HCT116 (cell line): ENCODE measurements around the gene LIPE. TPM values are rescaled to one million over a fixed set of nuclear protein-coding genes. Genes with fewer than 3 reads are reported as not detected.

Experiments used
- ATAC-seq: fragments of 200-7000 bp; cut with Tn5 transposase; 2 replicates; pipeline ENCODE4 v1.9.1; 2020; ENCODE audit warnings: mild to moderate bottlenecking, moderate library complexity
- BruUV-seq: library from RNA; stranded (reverse); fragments of 400-500 nt; replicated peaks from 2 replicates; lab custom pipeline; 2021; lab: Mats Ljungman, UMichigan
- CTCF ChIA-PET: fragments of 300-600 bp; sonication (Branson Sonifier 250); formaldehyde crosslinking; loops from one replicate; lab custom pipeline; 2021; ENCODE audit warnings: antibody characterized with exemption; lab: Charles Lee
- POLR2A ChIA-PET: fragments of 300-600, 350-600 bp; sonication (Branson Sonifier 250); formaldehyde crosslinking; loops from one replicate; lab custom pipeline; 2021; ENCODE audit warnings: antibody characterized with exemption; lab: Charles Lee
- RAD21 ChIA-PET, 2 experiments: fragments of 300-600 bp; sonication (Branson Sonifier 250); formaldehyde crosslinking; loops; one replicate each; lab custom pipeline; 2023; ENCODE audit warnings: low total read pairs in 2 of 2; ENCODE audit not compliant: uncharacterized antibody in 2 of 2, unreplicated experiment in 2 of 2, low non-redundant PET in 1 of 2; lab: Charles Lee
- DNase-seq: peaks from one replicate; pipeline ENCODE4 v3.0.0-alpha.2; 2010; ENCODE audit warnings: low read depth, low spot score
- H2AFZ ChIP-seq: fragments of 200-600 bp; shearing (Covaris generic), sonication (generic); 2 replicates; pipeline ENCODE4 v1.6.1; 2017; ENCODE audit warnings: low read depth, mixed run types, mixed read lengths, antibody characterized with exemption, low read length; ENCODE audit not compliant: poor library complexity, severe bottlenecking
- H3K27ac ChIP-seq: 2 replicates; pipeline ENCODE4 v1.5.1; 2012; ENCODE audit warnings: low read depth, low read length
- H3K27me3 ChIP-seq: fragments of 200-600 bp; sonication (generic); 2 replicates; pipeline ENCODE4 v1.6.1; 2016; ENCODE audit warnings: mixed run types, low read length, mixed read lengths; ENCODE audit not compliant: insufficient read depth
- H3K36me3 ChIP-seq, 2 experiments: fragments of 200-500 bp in 1 of 2; fragments of 200-600 bp in 1 of 2; sonication (Bioruptor generic) in 1 of 2; sonication (generic) in 1 of 2; 2 replicates each; pipeline versions ENCODE4 v1.5.1 to v1.6.1; 2014 to 2016; ENCODE audit warnings: low read length in 2 of 2, inconsistent platforms in 1 of 2, mixed read lengths in 1 of 2, mixed run types in 1 of 2; ENCODE audit not compliant: insufficient read depth in 2 of 2, control insufficient read depth in 1 of 2
- H3K4me1 ChIP-seq, 2 experiments: fragments of 200-600 bp in 1 of 2; sonication (generic) in 1 of 2; 2 replicates each; pipeline versions ENCODE4 v1.5.1 to v1.6.1; 2012 to 2017; ENCODE audit warnings: low read length in 2 of 2, inconsistent platforms in 1 of 2, mild to moderate bottlenecking in 1 of 2, mixed read lengths in 1 of 2, mixed run types in 1 of 2, moderate library complexity in 1 of 2; ENCODE audit not compliant: insufficient read depth in 2 of 2, control insufficient read depth in 1 of 2
- H3K4me2 ChIP-seq: fragments of 200-600 bp; sonication (generic); 2 replicates; pipeline ENCODE4 v1.6.1; 2017; ENCODE audit warnings: mixed run types, low read length, mixed read lengths
- H3K4me3 ChIP-seq, 2 experiments: fragments of 200-600 bp in 1 of 2; sonication (generic) in 1 of 2; replicated peaks in 1 of 2; 2 replicates each; pipeline ENCODE4 v1.5.1; 2011 to 2016; ENCODE audit warnings: low read length in 2 of 2, control low read depth in 1 of 2, low read depth in 1 of 2, mild to moderate bottlenecking in 1 of 2, mixed read lengths in 1 of 2, mixed run types in 1 of 2
- H3K79me2 ChIP-seq: fragments of 200-600 bp; sonication (generic); 2 replicates; pipeline ENCODE4 v1.6.1; 2017; ENCODE audit warnings: mild to moderate bottlenecking, mixed run types, low read length, moderate library complexity, mixed read lengths; ENCODE audit not compliant: insufficient read depth
- H3K9ac ChIP-seq: fragments of 200-600 bp; sonication (generic); 2 replicates; pipeline ENCODE4 v1.6.1; 2016; ENCODE audit warnings: low read length, mixed read lengths
- H3K9me2 ChIP-seq: fragments of 200-600 bp; sonication (generic), shearing (Covaris generic); 2 replicates; pipeline ENCODE4 v1.6.1; 2017; ENCODE audit warnings: mixed run types, mild to moderate bottlenecking, moderate library complexity; ENCODE audit not compliant: insufficient read depth
- H3K9me3 ChIP-seq, 2 experiments: fragments of 200-500 bp in 1 of 2; fragments of 200-600 bp in 1 of 2; sonication (Bioruptor generic) in 1 of 2; sonication (generic) in 1 of 2; 2 replicates each; pipeline ENCODE4 v1.6.1; 2014 to 2017; ENCODE audit warnings: low read length in 2 of 2, mixed read lengths in 2 of 2, inconsistent platforms in 1 of 2, low read depth in 1 of 2, mild to moderate bottlenecking in 1 of 2, mixed run types in 1 of 2, moderate library complexity in 1 of 2; ENCODE audit not compliant: control insufficient read depth in 1 of 2, insufficient read depth in 1 of 2
- H4K20me1 ChIP-seq: fragments of 200-600 bp; sonication (generic), shearing (Covaris generic); 2 replicates; pipeline ENCODE4 v1.6.1; 2017; ENCODE audit warnings: mixed run types, mild to moderate bottlenecking, moderate library complexity; ENCODE audit not compliant: insufficient read depth
- CBX3 ChIP-seq: IDR thresholded peaks from 2 replicates; pipeline ENCODE4 v1.6.1; 2012; ENCODE audit warnings: low read depth
- EGR1 ChIP-seq: IDR thresholded peaks from 2 replicates; pipeline ENCODE4 v1.6.1; 2012; ENCODE audit warnings: low read depth
- ELF1 ChIP-seq: IDR thresholded peaks from 2 replicates; pipeline ENCODE4 v1.6.1; 2012; ENCODE audit warnings: low read depth, borderline replicate concordance
- EZH2phosphoT487 ChIP-seq: fragments of 200-600 bp; IDR thresholded peaks from 2 replicates; pipeline ENCODE4 v1.6.1; 2018; ENCODE audit warnings: antibody characterized with exemption, borderline replicate concordance
- FOSL1 ChIP-seq: IDR thresholded peaks from 2 replicates; pipeline ENCODE4 v1.6.1; 2012; ENCODE audit warnings: low read depth
- JUND ChIP-seq: IDR thresholded peaks from 2 replicates; pipeline ENCODE4 v1.6.1; 2012
- POLR2AphosphoS5 ChIP-seq: IDR thresholded peaks from 2 replicates; pipeline ENCODE4 v1.6.1; 2011; ENCODE audit warnings: mild to moderate bottlenecking, low read depth, low read length, moderate library complexity
- RAD21 ChIP-seq: IDR thresholded peaks from 2 replicates; pipeline ENCODE4 v1.6.1; 2012; ENCODE audit warnings: low read depth, mild to moderate bottlenecking
- SIN3A ChIP-seq: IDR thresholded peaks from 2 replicates; pipeline ENCODE4 v1.6.1; 2012; ENCODE audit warnings: low read depth
- ZBTB33 ChIP-seq: IDR thresholded peaks from 2 replicates; pipeline ENCODE4 v1.6.1; 2011; ENCODE audit warnings: mild to moderate bottlenecking, low read length, moderate library complexity; ENCODE audit not compliant: insufficient replicate concordance; ENCODE audit errors: extremely low read depth
- ZFX ChIP-seq: fragments of 450-650 bp; IDR thresholded peaks from 2 replicates; pipeline ENCODE4 v1.6.1; 2017
- ZNF274 ChIP-seq: fragments of 200-500 bp; sonication (Bioruptor generic); IDR thresholded peaks from 2 replicates; pipeline ENCODE4 v1.6.1; 2014; ENCODE audit warnings: mild to moderate bottlenecking, low read depth, low read length, inconsistent platforms
- intact Hi-C: fragments of 100-400 bp; cut with micrococcal nuclease; formaldehyde crosslinking; loops from 2 replicates; pipeline ENCODE4 v1.10.0; 2022
- total RNA-seq: library from RNA; stranded (reverse); gene quantifications from one replicate; pipeline ENCODE4 v1.2.1, GENCODE V29; 2021; ENCODE audit not compliant: unreplicated experiment
- TF ChIP-seq, protein P1 (sequence below): IDR thresholded peaks from 2 replicates; pipeline ENCODE4 v1.6.1; 2012; ENCODE audit warnings: low read depth

Gene LIPE
- total RNA-seq, 1 experiment from 2014 or later: 11.3 TPM

GRCh38 chr19:42445948-42446347, 18.8 kb upstream of the LIPE start:
- RAD21 ChIA-PET: no interaction called here
- intact Hi-C loops: no loop called here
- H3K4me1 ChIP-seq: peaks cover 4 to 11% of the 10 kb centered on the region in 2 experiments; a peak in 2 of 4 replicates

More at GRCh38 chr19:42445948-42446347, 18.8 kb upstream of the LIPE start:
- Histone ChIP-seq H4K20me1 (no peaks in the 10 kb centered on the region), H3K9ac (no peak overlapping the region), H3K36me3 (no peaks in the 10 kb centered on the region)
- DNase-seq: no peak
- no peak for TF ChIP-seq CBX3
- no peak for TF ChIP-seq ZFX
- no peak for TF ChIP-seq ZNF274
- TF ChIP-seq FOSL1: no peak
- TF ChIP-seq POLR2AphosphoS5: no peak
- no peak for TF ChIP-seq JUND
- no peak for TF ChIP-seq EGR1
- TF ChIP-seq, protein P1, sequence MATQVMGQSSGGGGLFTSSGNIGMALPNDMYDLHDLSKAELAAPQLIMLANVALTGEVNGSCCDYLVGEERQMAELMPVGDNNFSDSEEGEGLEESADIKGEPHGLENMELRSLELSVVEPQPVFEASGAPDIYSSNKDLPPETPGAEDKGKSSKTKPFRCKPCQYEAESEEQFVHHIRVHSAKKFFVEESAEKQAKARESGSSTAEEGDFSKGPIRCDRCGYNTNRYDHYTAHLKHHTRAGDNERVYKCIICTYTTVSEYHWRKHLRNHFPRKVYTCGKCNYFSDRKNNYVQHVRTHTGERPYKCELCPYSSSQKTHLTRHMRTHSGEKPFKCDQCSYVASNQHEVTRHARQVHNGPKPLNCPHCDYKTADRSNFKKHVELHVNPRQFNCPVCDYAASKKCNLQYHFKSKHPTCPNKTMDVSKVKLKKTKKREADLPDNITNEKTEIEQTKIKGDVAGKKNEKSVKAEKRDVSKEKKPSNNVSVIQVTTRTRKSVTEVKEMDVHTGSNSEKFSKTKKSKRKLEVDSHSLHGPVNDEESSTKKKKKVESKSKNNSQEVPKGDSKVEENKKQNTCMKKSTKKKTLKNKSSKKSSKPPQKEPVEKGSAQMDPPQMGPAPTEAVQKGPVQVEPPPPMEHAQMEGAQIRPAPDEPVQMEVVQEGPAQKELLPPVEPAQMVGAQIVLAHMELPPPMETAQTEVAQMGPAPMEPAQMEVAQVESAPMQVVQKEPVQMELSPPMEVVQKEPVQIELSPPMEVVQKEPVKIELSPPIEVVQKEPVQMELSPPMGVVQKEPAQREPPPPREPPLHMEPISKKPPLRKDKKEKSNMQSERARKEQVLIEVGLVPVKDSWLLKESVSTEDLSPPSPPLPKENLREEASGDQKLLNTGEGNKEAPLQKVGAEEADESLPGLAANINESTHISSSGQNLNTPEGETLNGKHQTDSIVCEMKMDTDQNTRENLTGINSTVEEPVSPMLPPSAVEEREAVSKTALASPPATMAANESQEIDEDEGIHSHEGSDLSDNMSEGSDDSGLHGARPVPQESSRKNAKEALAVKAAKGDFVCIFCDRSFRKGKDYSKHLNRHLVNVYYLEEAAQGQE: no peak
- no peak for TF ChIP-seq SIN3A
- no peak for TF ChIP-seq EZH2phosphoT487
- TF ChIP-seq RAD21: no peak
- no peak for TF ChIP-seq ZBTB33
- no peak for TF ChIP-seq ELF1
- TF ChIP-seq, all 23 proteins: peak for 0
- no peak overlapping the region for H3K27ac ChIP-seq
- no TSS peak for BruUV-seq
- no peaks in the 10 kb centered on the region for H3K9me2 ChIP-seq
- no peak overlapping the region for H3K4me2 ChIP-seq
- H3K79me2 ChIP-seq: no peaks in the 10 kb centered on the region
- H3K27me3 ChIP-seq: no peaks in the 10 kb centered on the region
- ChIA-PET POLR2A (no interaction called here), CTCF (interaction anchor here (1.2 kb wide), 1 partner anchor 12 kb away, joined by 4 read pairs; no protein-coding TSS in a partner anchor)
- H2AFZ ChIP-seq: no peak overlapping the region
- no peaks in the 10 kb centered on the region for H3K9me3 ChIP-seq
- no peak for ATAC-seq
- H3K4me3 ChIP-seq: no peak overlapping the region
